IMR-90 (cell line): ENCODE measurements around the gene SLC35F1. TPM values are rescaled to one million over a fixed set of nuclear protein-coding genes. Genes with fewer than 3 reads are reported as not detected.

Experiments
- ATAC-seq: fragments of 200-7000 bp; cut with Tn5 transposase; 2 replicates; pipeline ENCODE4 v1.9.1; 2020; ENCODE audit warnings: low read depth, mild to moderate bottlenecking, moderate library complexity
- BruUV-seq: library from RNA; stranded (reverse); fragments of 400-500 nt; replicated peaks from 2 replicates; lab custom pipeline; 2021; lab: Mats Ljungman, UMichigan
- CTCF ChIA-PET: fragments of 300-600 bp; formaldehyde crosslinking; extraction: SDS; loops from one replicate; lab custom pipeline; 2021; ENCODE audit warnings: antibody characterized with exemption; lab: Yijun Ruan, JAX
- POLR2A ChIA-PET: fragments of 300-600 bp; sonication (Branson Sonifier 250); formaldehyde crosslinking; loops from one replicate; lab custom pipeline; 2022; ENCODE audit warnings: antibody characterized with exemption; ENCODE audit not compliant: unreplicated experiment; lab: Charles Lee
- DNase-seq: peaks from one replicate; pipeline ENCODE4 v3.0.0; 2013
- H2AFZ ChIP-seq: replicated peaks from 2 replicates; pipeline ENCODE3; 2013; ENCODE audit warnings: low read length, mild to moderate bottlenecking; ENCODE audit not compliant: poor library complexity
- H2AK5ac ChIP-seq: 2 replicates; pipeline ENCODE4 v1.6.1; 2013; ENCODE audit warnings: low read depth, low read length, inconsistent platforms
- H2AK9ac ChIP-seq: replicated peaks from 2 replicates; pipeline ENCODE3; 2013; ENCODE audit warnings: mild to moderate bottlenecking, low read depth, low read length, moderate library complexity; ENCODE audit not compliant: poor library complexity
- H2BK120ac ChIP-seq: 2 replicates; pipeline ENCODE4 v1.6.1; 2013; ENCODE audit warnings: low read depth, low read length, inconsistent platforms
- H2BK15ac ChIP-seq: 3 replicates; pipeline ENCODE4 v1.6.1; 2013; ENCODE audit warnings: low read depth, low read length, inconsistent platforms
- H2BK20ac ChIP-seq: 2 replicates; pipeline ENCODE4 v1.6.1; 2013; ENCODE audit warnings: low read depth, mild to moderate bottlenecking, inconsistent platforms, low read length, moderate library complexity
- H2BK5ac ChIP-seq: 2 replicates; pipeline ENCODE4 v1.6.1; 2013; ENCODE audit warnings: mild to moderate bottlenecking, low read depth, low read length, inconsistent platforms; ENCODE audit not compliant: poor library complexity, severe bottlenecking
- H3K14ac ChIP-seq: replicated peaks from 2 replicates; pipeline ENCODE4 v1.6.1; 2013; ENCODE audit warnings: low read depth, low read length, inconsistent platforms
- H3K18ac ChIP-seq: 2 replicates; pipeline ENCODE4 v1.6.1; 2013; ENCODE audit warnings: low read depth, low read length, control low read depth
- H3K23ac ChIP-seq: 2 replicates; pipeline ENCODE4 v1.6.1; 2013; ENCODE audit warnings: low read depth, low read length, inconsistent platforms
- H3K27ac ChIP-seq: 2 replicates; pipeline ENCODE4 v1.5.1; 2013; ENCODE audit warnings: mild to moderate bottlenecking, control low read depth, low read length; ENCODE audit not compliant: insufficient read depth
- H3K27me3 ChIP-seq: 2 replicates; pipeline ENCODE4 v1.6.1; 2013; ENCODE audit warnings: low read length; ENCODE audit not compliant: control insufficient read depth, insufficient read depth
- H3K36me3 ChIP-seq: 2 replicates; pipeline ENCODE4 v1.6.1; 2013; ENCODE audit warnings: low read length, mixed read lengths; ENCODE audit not compliant: control insufficient read depth, insufficient read depth
- H3K4ac ChIP-seq: 2 replicates; pipeline ENCODE4 v1.6.1; 2013; ENCODE audit warnings: low read depth, low read length, inconsistent platforms
- H3K4me1 ChIP-seq: 2 replicates; pipeline ENCODE4 v1.6.1; 2013; ENCODE audit warnings: low read length, mixed read lengths; ENCODE audit not compliant: control insufficient read depth, insufficient read depth
- H3K4me2 ChIP-seq: 2 replicates; pipeline ENCODE4 v1.6.1; 2013; ENCODE audit warnings: low read depth, mild to moderate bottlenecking, control low read depth, low read length, moderate library complexity
- H3K4me3 ChIP-seq: 2 replicates; pipeline ENCODE4 v1.5.1; 2013; ENCODE audit warnings: low read depth, mild to moderate bottlenecking, control low read depth, low read length, moderate library complexity; ENCODE audit not compliant: insufficient read depth
- H3K56ac ChIP-seq: 2 replicates; pipeline ENCODE4 v1.6.1; 2013; ENCODE audit warnings: low read length, inconsistent platforms; ENCODE audit not compliant: insufficient read depth; ENCODE audit errors: extremely low read depth
- H3K79me1 ChIP-seq, 2 experiments: 2 replicates each; pipeline ENCODE4 v1.6.1; 2013; ENCODE audit warnings: low read length in 2 of 2, inconsistent platforms in 1 of 2, low read depth in 1 of 2
- H3K9ac ChIP-seq: 2 replicates; pipeline ENCODE4 v1.6.1; 2013; ENCODE audit warnings: low read depth, low read length, control low read depth
- H3K9me1 ChIP-seq: 2 replicates; pipeline ENCODE4 v1.6.1; 2013; ENCODE audit warnings: low read length, inconsistent platforms; ENCODE audit not compliant: insufficient read depth
- H3K9me3 ChIP-seq: 2 replicates; pipeline ENCODE4 v1.6.1; 2013; ENCODE audit warnings: low read length; ENCODE audit not compliant: control insufficient read depth, insufficient read depth
- H4K20me1 ChIP-seq: 2 replicates; pipeline ENCODE4 v1.6.1; 2013; ENCODE audit warnings: low read length, inconsistent platforms; ENCODE audit not compliant: insufficient read depth
- H4K5ac ChIP-seq: 2 replicates; pipeline ENCODE4 v1.6.1; 2013; ENCODE audit warnings: mild to moderate bottlenecking, low read depth, low read length, control low read depth
- H4K8ac ChIP-seq, 2 experiments: 2 replicates each; pipeline ENCODE4 v1.6.1; 2013; ENCODE audit warnings: low read depth in 2 of 2, low read length in 2 of 2, control low read depth in 1 of 2, inconsistent platforms in 1 of 2
- H4K91ac ChIP-seq: 2 replicates; pipeline ENCODE4 v1.6.1; 2013; ENCODE audit warnings: low read depth, low read length, inconsistent platforms; ENCODE audit not compliant: insufficient read depth
- BHLHE40 ChIP-seq: fragments of 150-350 bp; IDR thresholded peaks from 2 replicates; pipeline ENCODE4 v1.6.1; 2016; ENCODE audit warnings: mild to moderate bottlenecking, low read depth, low read length
- CEBPB ChIP-seq: IDR thresholded peaks from 2 replicates; pipeline ENCODE4 v1.6.1; 2012; ENCODE audit warnings: low read depth, low read length, improper control_type of control experiment
- FOS ChIP-seq: fragments of 150-350 bp; IDR thresholded peaks from 2 replicates; pipeline ENCODE4 v1.6.1; 2016; ENCODE audit warnings: low read depth, low read length
- MAFK ChIP-seq: IDR thresholded peaks from 2 replicates; pipeline ENCODE4 v1.6.1; 2012; ENCODE audit warnings: low read depth, low read length, improper control_type of control experiment
- MXI1 ChIP-seq: IDR thresholded peaks from 2 replicates; pipeline ENCODE4 v1.6.1; 2012; ENCODE audit warnings: low read depth, mild to moderate bottlenecking, low read length, moderate library complexity, borderline replicate concordance
- NFE2L2 ChIP-seq: fragments of 150-350 bp; IDR thresholded peaks from 2 replicates; pipeline ENCODE4 v1.6.1; 2016; ENCODE audit warnings: low read depth, mild to moderate bottlenecking, low read length
- POLR2A ChIP-seq: IDR thresholded peaks from 2 replicates; pipeline ENCODE4 v1.6.1; 2012; ENCODE audit warnings: mild to moderate bottlenecking, low read depth, low read length
- RAD21 ChIP-seq: IDR thresholded peaks from 2 replicates; pipeline ENCODE4 v1.6.1; 2012; ENCODE audit warnings: low read length, improper control_type of control experiment
- RCOR1 ChIP-seq: IDR thresholded peaks from 2 replicates; pipeline ENCODE4 v1.6.1; 2012; ENCODE audit warnings: mild to moderate bottlenecking, low read length, improper control_type of control experiment; ENCODE audit not compliant: insufficient replicate concordance
- RFX5 ChIP-seq: IDR thresholded peaks from 2 replicates; pipeline ENCODE4 v1.8.0; 2012; ENCODE audit warnings: low read depth, mild to moderate bottlenecking, low read length, moderate library complexity
- SMC3 ChIP-seq: fragments of 150-350 bp; IDR thresholded peaks from 2 replicates; pipeline ENCODE4 v1.6.1; 2016; ENCODE audit warnings: low read depth, mild to moderate bottlenecking, antibody characterized with exemption, low read length, moderate library complexity
- WGBS, 2 experiments: methylation state at CpG; one replicate each; pipeline versions ENCODE4 v1.1.5 to v1.1.7; 2013; ENCODE audit warnings: missing lambda C conversion rate in 2 of 2; ENCODE audit not compliant: insufficient read length in 1 of 2; ENCODE audit errors: extremely low coverage in 2 of 2; 5-methylcytosine and 5-hydroxymethylcytosine counted together
- dilution Hi-C: fragments of 300-500 bp; cut with HindIII; formaldehyde crosslinking; loops from one replicate; pipeline ENCODE4 v1.14.3; 2018; ENCODE audit warnings: low sequenced_read_pairs; ENCODE audit not compliant: unreplicated experiment
- in situ Hi-C: fragments of 300-500 bp; cut with MboI; formaldehyde crosslinking; loops from 3 replicates; pipeline ENCODE4 v1.14.3; 2019; ENCODE audit warnings: low sequenced_read_pairs, inconsistent platforms, mixed read lengths
- intact Hi-C: fragments of 100-400 bp; cut with micrococcal nuclease; formaldehyde crosslinking; loops from 2 replicates; pipeline ENCODE4 v1.10.0; 2022
- polyA plus RNA-seq, 3 experiments: library from polyadenylated mRNA; depleted of rRNA; stranded (reverse); fragments of >200 nt; gene quantifications; 2 replicates each; pipeline ENCODE4 v1.2.3, GENCODE V29; 2012; ENCODE audit warnings: low replicate concordance in 1 of 3
- total RNA-seq: library from RNA; depleted of rRNA; stranded (reverse); fragments of >200 nt; gene quantifications from 2 replicates; pipeline ENCODE4 v1.2.3, GENCODE V29; 2012
- TF ChIP-seq, protein P1 (sequence below): fragments of 150-350 bp; IDR thresholded peaks from 2 replicates; pipeline ENCODE4 v1.6.1; 2017; ENCODE audit warnings: mild to moderate bottlenecking, antibody characterized with exemption, low read length, low read depth
- TF ChIP-seq, protein P2 (sequence below): conservative IDR thresholded peaks from 2 replicates; pipeline ENCODE4 v1.5.1; 2012; ENCODE audit warnings: mild to moderate bottlenecking, low read depth, low read length, improper control_type of control experiment
- TF ChIP-seq, protein P3 (sequence below): fragments of 150-350 bp; IDR thresholded peaks from 2 replicates; pipeline ENCODE4 v1.6.1; 2016; ENCODE audit warnings: low read depth, mild to moderate bottlenecking, low read length, moderate library complexity, borderline replicate concordance

Gene SLC35F1
- total and polyA plus RNA-seq, 2 of the 4 experiments (the other 2 are of a cell fraction), result not detected

DNA sequence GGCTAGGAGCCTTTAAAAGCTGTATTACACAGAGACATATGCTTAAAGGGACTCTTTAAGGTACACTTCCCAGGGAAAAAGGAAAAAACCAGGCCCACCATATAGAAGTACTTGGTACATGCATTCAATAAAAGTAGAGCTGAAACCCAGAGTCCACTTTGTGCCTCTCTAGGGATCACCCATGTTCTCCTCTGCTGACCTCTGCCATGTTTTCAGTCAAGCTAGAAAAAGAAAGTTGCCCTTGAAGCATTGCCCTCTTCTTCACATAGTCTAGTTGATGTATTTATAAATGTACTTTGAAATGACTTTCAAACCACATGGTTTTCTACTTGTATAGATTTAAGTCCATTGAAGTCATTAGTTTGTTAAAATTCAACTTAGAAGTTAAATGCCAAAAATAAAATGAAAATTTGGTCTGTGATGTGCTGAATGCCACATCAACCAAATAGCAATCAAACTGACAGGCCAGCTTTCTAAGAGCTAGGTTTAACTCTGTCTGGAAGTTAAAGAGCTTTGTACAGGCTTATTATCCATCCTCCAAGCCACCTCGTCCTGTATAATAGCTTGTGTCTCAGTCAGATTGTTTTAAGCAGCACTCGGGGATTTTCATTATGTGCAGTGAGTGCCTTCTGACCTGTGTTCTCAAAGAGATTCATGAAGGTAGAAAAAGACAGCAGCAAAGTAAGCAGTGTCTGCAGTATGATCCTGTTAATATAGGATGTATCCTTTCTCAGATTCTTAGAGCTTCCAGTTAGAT, 402.5 kb downstream of the SLC35F1 start:
- H4K20me1 ChIP-seq, result no peaks in the 10 kb centered on the region
- H3K14ac ChIP-seq, result no peak overlapping the region
- CTCF ChIA-PET, result interaction anchor here (0.6 to 1.0 kb wide), 2 partner anchors 20 to 88 kb away, joined by 3 to 5 read pairs; no protein-coding TSS in a partner anchor
- no peaks in the 10 kb centered on the region for H3K27me3 ChIP-seq
- H4K5ac ChIP-seq, result no peak overlapping the region
- H3K4me2 ChIP-seq, result no peak overlapping the region
- POLR2A ChIA-PET, result interaction anchor here (0.5 to 0.6 kb wide), 2 partner anchors 18 to 19 kb away, joined by 3 to 4 read pairs; no protein-coding TSS in a partner anchor
- no peak overlapping the region for H2BK20ac ChIP-seq
- peaks cover 2% of the 10 kb centered on the region; the same call in 1 of the 2 replicates for H3K4me1 ChIP-seq
- H2AFZ ChIP-seq, result no peak overlapping the region
- no peak overlapping the region for H2AK9ac ChIP-seq
- BruUV-seq, result no TSS peak
- H2BK120ac ChIP-seq, result no peak overlapping the region
- H3K36me3 ChIP-seq, result no peaks in the 10 kb centered on the region
- no peak overlapping the region for H3K18ac ChIP-seq
- H3K9me1 ChIP-seq, result no peaks in the 10 kb centered on the region; the same call in 1 of the 2 replicates
- H4K8ac ChIP-seq, result no peak overlapping the region
- H3K4me3 ChIP-seq, result no peak overlapping the region
- no peak overlapping the region for H3K27ac ChIP-seq
- TF ChIP-seq RFX5, result no peak
- TF ChIP-seq, protein P1, sequence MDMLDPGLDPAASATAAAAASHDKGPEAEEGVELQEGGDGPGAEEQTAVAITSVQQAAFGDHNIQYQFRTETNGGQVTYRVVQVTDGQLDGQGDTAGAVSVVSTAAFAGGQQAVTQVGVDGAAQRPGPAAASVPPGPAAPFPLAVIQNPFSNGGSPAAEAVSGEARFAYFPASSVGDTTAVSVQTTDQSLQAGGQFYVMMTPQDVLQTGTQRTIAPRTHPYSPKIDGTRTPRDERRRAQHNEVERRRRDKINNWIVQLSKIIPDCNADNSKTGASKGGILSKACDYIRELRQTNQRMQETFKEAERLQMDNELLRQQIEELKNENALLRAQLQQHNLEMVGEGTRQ, result no peak
- no peak for TF ChIP-seq CEBPB
- TF ChIP-seq SMC3, result no peak
- no peak for TF ChIP-seq FOS
- TF ChIP-seq POLR2A, result no peak
- no peak for TF ChIP-seq RCOR1
- TF ChIP-seq, protein P2, sequence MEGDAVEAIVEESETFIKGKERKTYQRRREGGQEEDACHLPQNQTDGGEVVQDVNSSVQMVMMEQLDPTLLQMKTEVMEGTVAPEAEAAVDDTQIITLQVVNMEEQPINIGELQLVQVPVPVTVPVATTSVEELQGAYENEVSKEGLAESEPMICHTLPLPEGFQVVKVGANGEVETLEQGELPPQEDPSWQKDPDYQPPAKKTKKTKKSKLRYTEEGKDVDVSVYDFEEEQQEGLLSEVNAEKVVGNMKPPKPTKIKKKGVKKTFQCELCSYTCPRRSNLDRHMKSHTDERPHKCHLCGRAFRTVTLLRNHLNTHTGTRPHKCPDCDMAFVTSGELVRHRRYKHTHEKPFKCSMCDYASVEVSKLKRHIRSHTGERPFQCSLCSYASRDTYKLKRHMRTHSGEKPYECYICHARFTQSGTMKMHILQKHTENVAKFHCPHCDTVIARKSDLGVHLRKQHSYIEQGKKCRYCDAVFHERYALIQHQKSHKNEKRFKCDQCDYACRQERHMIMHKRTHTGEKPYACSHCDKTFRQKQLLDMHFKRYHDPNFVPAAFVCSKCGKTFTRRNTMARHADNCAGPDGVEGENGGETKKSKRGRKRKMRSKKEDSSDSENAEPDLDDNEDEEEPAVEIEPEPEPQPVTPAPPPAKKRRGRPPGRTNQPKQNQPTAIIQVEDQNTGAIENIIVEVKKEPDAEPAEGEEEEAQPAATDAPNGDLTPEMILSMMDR, result no peak
- no peak for TF ChIP-seq NFE2L2
- no peak for TF ChIP-seq RAD21
- TF ChIP-seq BHLHE40, result no peak
- no peak for TF ChIP-seq MAFK
- no peak for TF ChIP-seq MXI1
- TF ChIP-seq, protein P3, sequence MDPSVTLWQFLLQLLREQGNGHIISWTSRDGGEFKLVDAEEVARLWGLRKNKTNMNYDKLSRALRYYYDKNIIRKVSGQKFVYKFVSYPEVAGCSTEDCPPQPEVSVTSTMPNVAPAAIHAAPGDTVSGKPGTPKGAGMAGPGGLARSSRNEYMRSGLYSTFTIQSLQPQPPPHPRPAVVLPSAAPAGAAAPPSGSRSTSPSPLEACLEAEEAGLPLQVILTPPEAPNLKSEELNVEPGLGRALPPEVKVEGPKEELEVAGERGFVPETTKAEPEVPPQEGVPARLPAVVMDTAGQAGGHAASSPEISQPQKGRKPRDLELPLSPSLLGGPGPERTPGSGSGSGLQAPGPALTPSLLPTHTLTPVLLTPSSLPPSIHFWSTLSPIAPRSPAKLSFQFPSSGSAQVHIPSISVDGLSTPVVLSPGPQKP, result no peak
- no peaks in the 10 kb centered on the region for H3K9me3 ChIP-seq
- no peak overlapping the region for H3K9ac ChIP-seq
- no peak overlapping the region for H2BK5ac ChIP-seq
- no CpG with 5 or more reads among the region's 2 CpGs for WGBS, 2 experiments
- DNase-seq (no peak), ATAC-seq (no peak)
- dilution Hi-C loops, result no loop called here
- H3K23ac ChIP-seq, result no peak overlapping the region
- H4K91ac ChIP-seq, result no peak overlapping the region
- in situ Hi-C loops, result no loop called here
- intact Hi-C loops, result loop anchor here (5.0 kb wide), 1 partner anchor 78 kb away; no protein-coding TSS in a partner anchor
- no peaks in the 10 kb centered on the region for H3K79me1 ChIP-seq
- H3K56ac ChIP-seq, result no peak overlapping the region
- no peak overlapping the region for H2BK15ac ChIP-seq
- H3K4ac ChIP-seq, result no peak overlapping the region
- no peak overlapping the region for H2AK5ac ChIP-seq
